Thyroid gland (tissue), 4 donors: ENCODE results near the gene PCID2. TPM values are rescaled to one million over a fixed set of nuclear protein-coding genes. Genes with fewer than 3 reads are reported as not detected.

Experiments
- DNase-seq, 2 donors: peaks; one replicate each; pipeline ENCODE4 v3.0.0-alpha.2; 2019
- H3K27ac ChIP-seq, 3 donors: fragments of 200-600 bp; sonication (generic); 1 replicate in 2 of 3; 2 replicates in 1 of 3; pipeline ENCODE4 v1.5.1; 2016 to 2019; ENCODE audit warnings: mild to moderate bottlenecking in 1 of 3, moderate library complexity in 1 of 3
- H3K27me3 ChIP-seq: fragments of 200-600 bp; sonication (generic); one replicate; pipeline ENCODE4 v1.5.1; 2019
- H3K36me3 ChIP-seq, 2 donors: fragments of 200-600 bp; sonication (generic); one replicate each; pipeline ENCODE4 v1.5.1; 2016 to 2019
- H3K4me1 ChIP-seq, 2 donors: fragments of 200-600 bp; sonication (generic); one replicate each; pipeline ENCODE4 v1.5.1; 2017 to 2019
- H3K4me3 ChIP-seq, 3 donors: fragments of 200-600 bp; sonication (generic); replicated peaks in 1 of 3; 1 replicate in 2 of 3; 2 replicates in 1 of 3; pipeline ENCODE4 v1.5.1; 2016; ENCODE audit warnings: mild to moderate bottlenecking in 1 of 3
- H3K9me3 ChIP-seq: fragments of 200-600 bp; sonication (generic); one replicate; pipeline ENCODE4 v1.5.1; 2017
- CTCF ChIP-seq, 6 experiments: fragments of 200-600 bp in 3 of 6; fragments of 450-650 bp in 3 of 6; sonication (generic) in 3 of 6; IDR thresholded peaks; one replicate each; pipeline ENCODE4 v1.5.1; 2016 to 2019; ENCODE audit warnings: antibody characterized with exemption in 6 of 6, mild to moderate bottlenecking in 2 of 6, inconsistent platforms in 1 of 6, moderate library complexity in 1 of 6
- POLR2A ChIP-seq, 2 donors: fragments of 450-650 bp; IDR thresholded peaks; one replicate each; pipeline ENCODE4 v1.6.1; 2017; ENCODE audit warnings: antibody characterized with exemption in 2 of 2, mild to moderate bottlenecking in 2 of 2, moderate library complexity in 1 of 2
- WGBS, 2 donors: methylation state at CpG; one replicate each; pipeline ENCODE4 v1.1.5; 2017; 5-methylcytosine and 5-hydroxymethylcytosine counted together
- intact Hi-C: fragments of 100-400 bp; cut with DNase I; formaldehyde crosslinking; loops from one replicate; pipeline ENCODE4 v1.15.1; 2023
- total RNA-seq, 4 donors: library from RNA; depleted of rRNA; stranded (reverse); fragments of >200 nt; gene quantifications; one replicate each; pipeline ENCODE4 v1.2.3, GENCODE V29; 2016

The PCID2 gene
- total RNA-seq, 4 donors from 2014 or later: 50.5 to 75.6 (median 56.5) TPM

GRCh38 chr13:113169277-113170272, 38.9 kb downstream of the PCID2 start:
- WGBS, 2 donors: 92 to 93% methylated on average over 13 of the region's 13 CpGs

GRCh38 chr13:113168211-113168610, 40.3 kb downstream of the PCID2 start:
- Histone ChIP-seq H3K27me3 (no peaks in the 10 kb centered on the region), H3K27ac (no peak overlapping the region), H3K9me3 (no peaks in the 10 kb centered on the region), H3K4me1 (peaks cover 14% of the 10 kb centered on the region in 2 donors), H3K4me3 (no peak overlapping the region), H3K36me3 (no peaks in the 10 kb centered on the region)
- intact Hi-C loops: no loop called here
- WGBS, 2 donors: 86 to 98% methylated on average over 7 of the region's 7 CpGs
- TF ChIP-seq CTCF (IDR thresholded peaks at IDR 0.05) (no peak), POLR2A (IDR thresholded peaks at IDR 0.05) (no peak)
- no peak for DNase-seq

More at GRCh38 chr13:113169277-113170272, 38.9 kb downstream of the PCID2 start:
- intact Hi-C loops: no loop called here
- no peaks in the 10 kb centered on the region for H3K27me3 ChIP-seq
- H3K36me3 ChIP-seq: no peaks in the 10 kb centered on the region
- H3K27ac ChIP-seq: no peak overlapping the region
- no peak for DNase-seq
- no peak for TF ChIP-seq CTCF (IDR thresholded peaks at IDR 0.05)
- no peaks in the 10 kb centered on the region for H3K9me3 ChIP-seq
- no peak overlapping the region for H3K4me3 ChIP-seq
- H3K4me1 ChIP-seq: peaks cover 14% of the 10 kb centered on the region in 2 donors

GRCh38 chr13:113167575-113167974, 40.9 kb downstream of the PCID2 start:
- H3K4me1 ChIP-seq: peaks cover 14% of the 10 kb centered on the region in 2 donors
- no peaks in the 10 kb centered on the region for H3K9me3 ChIP-seq
- intact Hi-C loops: no loop called here
- no peak overlapping the region for H3K27ac ChIP-seq
- H3K4me3 ChIP-seq: no peak overlapping the region
- no peaks in the 10 kb centered on the region for H3K27me3 ChIP-seq
- H3K36me3 ChIP-seq: no peaks in the 10 kb centered on the region
- no peak for TF ChIP-seq CTCF (IDR thresholded peaks at IDR 0.05)
- no peak for TF ChIP-seq POLR2A (IDR thresholded peaks at IDR 0.05)
- no peak for DNase-seq
- 98% methylated on average over 3 of the region's 3 CpGs for WGBS, 2 donors

- Histone ChIP-seq H3K27ac (no peak overlapping the region), H3K4me1 (peaks cover 14% of the 10 kb centered on the region in 2 donors), H3K9me3 (no peaks in the 10 kb centered on the region), H3K4me3 (no peak overlapping the region), H3K27me3 (no peaks in the 10 kb centered on the region), H3K36me3 (no peaks in the 10 kb centered on the region)
- DNase-seq: no peak
- intact Hi-C loops: no loop called here
- TF ChIP-seq POLR2A (IDR thresholded peaks at IDR 0.05) (no peak), CTCF (IDR thresholded peaks at IDR 0.05) (no peak)
- 92 to 94% methylated on average over 10 of the region's 10 CpGs for WGBS, 2 donors
Observed at GRCh38 chr13:113167155-113167554, 41.3 kb downstream of the PCID2 start.

GRCh38 chr13:113166681-113167080, 41.8 kb downstream of the PCID2 start:
- Histone ChIP-seq H3K9me3 (no peaks in the 10 kb centered on the region), H3K27me3 (no peaks in the 10 kb centered on the region), H3K36me3 (no peaks in the 10 kb centered on the region), H3K4me3 (no peak overlapping the region), H3K27ac (no peak overlapping the region), H3K4me1 (peaks cover 10% of the 10 kb centered on the region in 2 donors)
- intact Hi-C loops: no loop called here
- WGBS, 2 donors: 89 to 92% methylated on average over 5 of the region's 5 CpGs
- DNase-seq: no peak
- TF ChIP-seq CTCF (IDR thresholded peaks at IDR 0.05): no peak
- no peak for TF ChIP-seq POLR2A (IDR thresholded peaks at IDR 0.05)
